IPS DF 6.9 (cell line): ENCODE data around the gene OR2A2.

Experiments
- DNase-seq: peaks from one replicate; pipeline ENCODE4 v3.0.0-alpha.2; 2013; ENCODE audit warnings: low read depth, low spot score
- H3K27ac ChIP-seq: one replicate; pipeline ENCODE4 v1.5.1; 2013; ENCODE audit warnings: low read length, control low read depth
- H3K27me3 ChIP-seq: 2 replicates; pipeline ENCODE4 v1.6.1; 2013; ENCODE audit warnings: mild to moderate bottlenecking, low read length; ENCODE audit not compliant: control insufficient read depth, insufficient read depth
- H3K36me3 ChIP-seq: 2 replicates; pipeline ENCODE4 v1.6.1; 2013; ENCODE audit warnings: low read length; ENCODE audit not compliant: control insufficient read depth, insufficient read depth
- H3K4me1 ChIP-seq: 2 replicates; pipeline ENCODE4 v1.6.1; 2013; ENCODE audit warnings: low read length; ENCODE audit not compliant: control insufficient read depth, insufficient read depth
- H3K4me3 ChIP-seq: 2 replicates; pipeline ENCODE4 v1.5.1; 2013; ENCODE audit warnings: mild to moderate bottlenecking, low read length
- H3K9me3 ChIP-seq: 2 replicates; pipeline ENCODE4 v1.6.1; 2013; ENCODE audit warnings: low read length, inconsistent platforms; ENCODE audit not compliant: control insufficient read depth, insufficient read depth
- WGBS: extraction: QIAGEN DNeasy Blood & Tissue Kit; methylation state at CpG from one replicate; pipeline ENCODE4 v1.1.7; 2013; ENCODE audit warnings: mixed read lengths, missing lambda C conversion rate; ENCODE audit not compliant: insufficient read length, insufficient coverage; 5-methylcytosine and 5-hydroxymethylcytosine counted together

Gene OR2A2

DNA sequence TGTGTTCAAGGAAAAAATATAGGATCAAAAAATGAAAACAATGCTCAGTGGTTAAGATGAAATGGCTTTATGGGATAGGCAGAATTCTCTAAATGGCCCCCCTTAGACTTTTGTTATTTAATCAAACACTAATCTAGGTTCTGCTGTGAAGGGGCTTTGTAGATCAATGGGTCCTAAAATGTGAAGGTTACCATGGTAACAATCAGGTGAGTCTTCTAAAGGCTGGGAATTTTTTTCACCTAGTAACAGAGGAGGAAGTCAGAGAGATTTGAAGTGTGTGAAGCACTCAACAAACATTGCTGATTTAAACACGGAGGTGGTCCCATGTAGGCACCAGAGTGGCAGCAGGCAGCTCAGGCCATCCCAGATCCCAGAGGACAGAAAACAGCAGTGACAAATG lies 24.7 kb downstream of the OR2A2 start:
- WGBS: no CpG with 5 or more reads among the region's 1 CpG
- Histone ChIP-seq H3K4me1 (no peaks in the 10 kb centered on the region), H3K9me3 (no peaks in the 10 kb centered on the region), H3K27me3 (no peaks in the 10 kb centered on the region), H3K4me3 (no peak overlapping the region), H3K27ac (no peak overlapping the region), H3K36me3 (no peaks in the 10 kb centered on the region)
- no peak for DNase-seq

DNA sequence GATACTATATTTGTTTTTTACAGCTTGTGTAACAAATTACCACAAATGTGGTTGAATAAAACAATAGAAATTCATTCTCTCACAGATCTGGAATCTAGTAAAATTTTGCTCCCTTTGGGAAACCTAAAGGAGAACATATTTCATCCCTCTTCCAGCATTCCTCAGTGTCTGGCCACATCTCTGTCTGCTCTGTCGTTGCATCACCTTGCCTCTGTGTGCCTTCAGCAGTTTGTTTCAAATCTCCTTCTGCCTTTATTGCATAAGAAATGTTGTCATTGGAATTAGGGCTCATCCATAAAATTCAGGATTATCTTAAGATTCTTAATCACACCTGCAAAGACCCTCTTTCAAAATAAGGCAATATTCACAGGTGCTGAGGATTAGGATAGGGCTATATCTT lies 28.1 kb downstream of the OR2A2 start:
- Histone ChIP-seq H3K4me1 (no peaks in the 10 kb centered on the region), H3K9me3 (no peaks in the 10 kb centered on the region), H3K27ac (no peak overlapping the region), H3K27me3 (no peaks in the 10 kb centered on the region), H3K36me3 (no peaks in the 10 kb centered on the region), H3K4me3 (no peak overlapping the region)
- DNase-seq: no peak
- no CpG with 5 or more reads among the region's 1 CpG for WGBS

GRCh38 chr7:144142187-144142586 lies 32.8 kb downstream of the OR2A2 start:
- WGBS: no CpG with 5 or more reads among the region's 3 CpGs
- no peaks in the 10 kb centered on the region for H3K9me3 ChIP-seq

DNA sequence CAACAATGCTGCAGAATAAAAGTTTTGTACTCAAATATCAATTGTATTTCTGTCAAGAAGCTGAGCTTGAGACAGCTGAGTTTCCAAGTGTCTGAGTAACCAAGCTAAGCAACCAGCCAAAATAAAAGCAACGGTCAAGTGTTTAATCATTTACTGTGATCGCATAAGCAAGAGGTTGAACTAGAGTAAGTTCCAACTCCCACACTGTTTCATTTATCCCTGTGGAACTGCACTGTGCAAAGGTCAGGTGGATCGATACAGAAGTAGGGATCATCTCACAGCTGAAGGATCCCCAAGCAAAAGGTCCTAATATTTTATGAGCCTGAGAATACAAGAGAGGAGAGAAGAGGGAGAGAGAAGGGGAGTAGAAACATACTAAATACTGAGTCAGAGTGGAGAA lies 35.0 kb downstream of the OR2A2 start:
- Histone ChIP-seq H3K4me1 (no peaks in the 10 kb centered on the region), H3K36me3 (no peaks in the 10 kb centered on the region), H3K4me3 (no peak overlapping the region), H3K9me3 (no peaks in the 10 kb centered on the region; the same call in 1 of the 2 replicates), H3K27ac (no peak overlapping the region), H3K27me3 (no peaks in the 10 kb centered on the region)
- no peak for DNase-seq
- WGBS: no CpG with 5 or more reads among the region's 3 CpGs

More at GRCh38 chr7:144142187-144142586, 32.8 kb downstream of the OR2A2 start:
- no peak overlapping the region for H3K27ac ChIP-seq
- no peaks in the 10 kb centered on the region for H3K4me1 ChIP-seq
- H3K36me3 ChIP-seq: no peaks in the 10 kb centered on the region
- H3K27me3 ChIP-seq: no peaks in the 10 kb centered on the region
- DNase-seq: no peak
- no peak overlapping the region for H3K4me3 ChIP-seq

DNA sequence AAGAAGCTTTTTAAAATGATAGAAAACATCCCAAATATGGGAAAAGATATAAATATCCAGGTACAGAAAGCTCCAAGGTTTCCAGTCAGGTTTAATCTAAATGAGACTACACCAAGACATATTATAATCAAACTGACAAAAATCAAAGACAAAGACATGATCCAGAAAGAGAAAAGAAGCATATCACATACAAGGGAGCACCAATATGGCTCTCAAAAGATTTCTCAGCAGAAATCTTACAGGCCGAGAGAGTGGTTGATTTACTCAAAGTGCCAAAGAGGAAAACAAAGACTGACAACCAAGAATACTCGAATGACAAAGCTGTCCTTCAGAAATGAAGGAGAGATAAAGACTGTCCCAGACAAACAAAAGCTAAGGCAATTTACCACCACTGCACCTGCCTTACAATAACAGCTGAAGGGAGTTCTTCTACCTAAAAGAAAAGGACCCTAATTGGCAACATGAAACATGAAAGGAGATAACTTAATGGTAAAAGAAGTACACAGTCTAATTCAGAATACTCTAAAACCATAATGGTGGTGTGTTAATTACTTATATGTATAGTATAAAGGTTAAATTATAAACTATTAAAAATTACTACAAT lies 38.9 kb downstream of the OR2A2 start:
- Histone ChIP-seq H3K9me3 (no peaks in the 10 kb centered on the region; the same call in 1 of the 2 replicates), H3K4me3 (no peak overlapping the region), H3K36me3 (no peaks in the 10 kb centered on the region), H3K4me1 (no peaks in the 10 kb centered on the region), H3K27me3 (no peaks in the 10 kb centered on the region), H3K27ac (no peak overlapping the region)
- DNase-seq: no peak
- no CpG with 5 or more reads among the region's 2 CpGs for WGBS

- no peak overlapping the region for H3K4me3 ChIP-seq
- H3K4me1 ChIP-seq: no peaks in the 10 kb centered on the region
- no peaks in the 10 kb centered on the region for H3K9me3 ChIP-seq
- H3K27me3 ChIP-seq: no peaks in the 10 kb centered on the region
- H3K27ac ChIP-seq: no peak overlapping the region
- no peaks in the 10 kb centered on the region for H3K36me3 ChIP-seq
- no CpG with 5 or more reads among the region's 1 CpG for WGBS
- no peak for DNase-seq
Measured at GRCh38 chr7:144158861-144159260, 49.5 kb downstream of the OR2A2 start.
